ENCODE results near the gene PCDHB14.

- TF ChIP-seq EP300 (IDR thresholded peaks at IDR 0.05): no peak
- no peak for TF ChIP-seq POLR2A (IDR thresholded peaks at IDR 0.05)
- TF ChIP-seq CTCF (IDR thresholded peaks at IDR 0.05): no peak
These were observed 23.5 kb upstream of the PCDHB14 start, which contains the start of gene PCDHB11 for GRCh38 chr5:141199359-141200235.

Data from tibial nerve (tissue), 4 donors.